ENCODE measurements around the gene ZGPAT. TPM values are rescaled to one million over a fixed set of nuclear protein-coding genes. Genes with fewer than 3 reads are reported as not detected.

The ZGPAT gene
- total and polyA plus RNA-seq, 10 of the 15 experiments (the other 5 are each of a cell fraction or from before 2014, with no cell fraction given), result 0.58 to 52.9 (median 18.0) TPM

DNA sequence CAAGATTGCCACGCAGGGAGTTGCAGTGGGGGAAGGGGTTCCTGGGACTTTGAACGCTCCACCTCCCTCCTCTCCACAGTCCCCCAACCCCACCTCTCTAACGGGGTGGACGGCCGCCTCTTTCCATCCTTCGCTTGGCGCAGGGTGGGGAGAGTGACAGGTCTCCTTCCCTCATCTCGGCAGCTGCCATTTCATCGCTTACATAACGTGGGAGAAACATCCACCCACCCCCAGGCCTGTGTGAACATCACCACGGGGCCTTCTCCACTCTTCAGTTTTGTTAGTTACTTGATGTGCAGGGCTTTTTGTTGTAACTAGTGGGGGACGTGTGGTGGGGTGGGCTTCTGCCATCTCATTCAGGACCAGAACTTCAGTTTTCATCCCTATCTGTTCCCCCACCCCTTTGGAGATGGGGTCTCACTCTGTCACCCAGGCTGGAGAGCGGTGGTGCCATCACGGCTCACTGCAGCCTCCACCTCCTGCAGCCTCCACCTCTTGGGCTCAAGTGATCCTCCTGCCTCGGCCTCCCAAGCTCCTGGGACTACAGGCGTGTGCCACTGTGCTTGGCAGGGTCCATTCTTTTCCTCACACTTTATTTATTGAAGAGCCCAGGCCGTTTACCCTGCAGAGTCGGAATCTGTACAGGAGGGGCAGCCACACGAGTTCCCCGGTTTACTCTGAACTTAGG is 32.0 kb upstream of the ZGPAT start (continued):
- TF ChIP-seq NFYB (IDR thresholded peaks at IDR 0.05; ENCODE audit: insufficient read depth, low read depth, low read length), result no peak

DNA sequence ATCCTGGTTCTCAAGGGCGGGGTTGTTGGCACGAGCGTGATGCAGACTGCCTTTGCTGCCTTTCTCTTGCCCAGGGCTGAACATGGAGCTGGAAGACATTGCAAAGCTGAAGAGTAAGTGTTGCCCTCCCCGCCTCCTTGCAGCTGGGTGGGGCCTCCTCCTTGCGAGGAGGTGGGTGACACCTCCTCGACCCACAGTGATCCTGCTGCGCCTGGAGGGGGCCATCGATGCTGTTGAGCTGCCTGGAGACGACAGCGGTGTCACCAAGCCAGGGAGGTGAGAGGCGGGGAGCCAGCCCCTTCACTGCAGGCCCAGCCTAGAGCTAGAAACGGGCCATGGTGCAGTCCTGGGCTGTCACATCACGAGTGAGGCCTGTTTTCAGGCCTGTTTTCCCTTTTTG is 29.8 kb upstream of the ZGPAT start:
- H3K27me3 ChIP-seq (replicated peaks in 1 of 2; ENCODE audit: control insufficient read depth in 2 of 2, insufficient read depth in 2 of 2, low read length in 1 of 2), result no peaks in the 10 kb centered on the region
- 81% methylated on average over 13 of the region's 13 CpGs for WGBS (ENCODE audit: insufficient coverage, insufficient replicate concordance, low lambda C conversion rate, missing lambda C conversion rate)
- H3K27ac ChIP-seq (ENCODE audit: control insufficient read depth, insufficient read depth), result no peak overlapping the region
- RAD21 ChIA-PET (ENCODE audit: unreplicated experiment), result no interaction called here
- H3K9ac ChIP-seq (ENCODE audit: control insufficient read depth, insufficient read depth, low read length), result no peak overlapping the region
- H3K9me3 ChIP-seq (replicated peaks; ENCODE audit: control insufficient read depth, insufficient read depth, low read length), result no peaks in the 10 kb centered on the region
- POLR2A ChIA-PET, result no interaction called here
- no peak overlapping the region for H3K4me2 ChIP-seq (ENCODE audit: control insufficient read depth, insufficient read depth)
- peaks cover 1 to 4% of the 10 kb centered on the region in 2 experiments; a peak in 2 of 4 replicates for H3K36me3 ChIP-seq (ENCODE audit: control insufficient read depth in 2 of 2, insufficient read depth in 2 of 2, low read length in 1 of 2)
- in situ Hi-C loops (cut with MboI) (no loop called here), intact Hi-C loops (cut with micrococcal nuclease; ENCODE audit: unreplicated experiment) (no loop called here)
- BruUV-seq (replicated peaks), result no TSS peak
- no peaks in the 10 kb centered on the region for H3K4me1 ChIP-seq (ENCODE audit: control insufficient read depth, insufficient read depth, low read length)
- no peaks in the 10 kb centered on the region for H3K79me2 ChIP-seq (ENCODE audit: control insufficient read depth, insufficient read depth, low read length)
- no peak for DNase-seq (ENCODE audit: low read depth, low spot score)
- no peak for FAIRE-seq
- H4K20me1 ChIP-seq (ENCODE audit: control insufficient read depth, insufficient read depth), result no peaks in the 10 kb centered on the region
- no peak for ATAC-seq
- no peak overlapping the region for H2AFZ ChIP-seq (ENCODE audit: control insufficient read depth, low read depth, low read length)
- CTCF ChIA-PET, result interaction anchor here (0.8 kb wide), 1 partner anchor 107 kb away, joined by 4 read pairs; no protein-coding TSS in a partner anchor
- H3K4me3 ChIP-seq, result no peak overlapping the region
- SMC1A ChIA-PET (ENCODE audit: uncharacterized antibody, unreplicated experiment), result no interaction called here
- TF ChIP-seq NR2C1 (IDR thresholded peaks at IDR 0.05) (no peak), EP300 (IDR thresholded peaks at IDR 0.05; ENCODE audit: borderline replicate concordance in 1 of 2, control insufficient read depth in 1 of 2, low read depth in 2 of 2, low read length in 2 of 2) (no peak), TCF3 (IDR thresholded peaks at IDR 0.05; ENCODE audit: borderline replicate concordance, insufficient read depth, low read depth, low read length) (no peak), ZBED1 (IDR thresholded peaks at IDR 0.05; ENCODE audit: borderline replicate concordance) (no peak), MYC (IDR thresholded peaks at IDR 0.05; ENCODE audit: insufficient read depth, insufficient read length, insufficient replicate concordance, low read length, severe bottlenecking) (no peak), IKZF1 (conservative IDR thresholded peaks at IDR 0.05) (no peak), RAD21 (IDR thresholded peaks at IDR 0.05; ENCODE audit: insufficient read depth, low read depth, low read length) (no peak), EZH2 (IDR thresholded peaks at IDR 0.05; ENCODE audit: borderline replicate concordance, control insufficient read depth, low read depth, low read length) (no peak), TAF1 (IDR thresholded peaks at IDR 0.05; ENCODE audit: borderline replicate concordance, low read depth, low read length) (no peak)
- TF ChIP-seq, protein P1, sequence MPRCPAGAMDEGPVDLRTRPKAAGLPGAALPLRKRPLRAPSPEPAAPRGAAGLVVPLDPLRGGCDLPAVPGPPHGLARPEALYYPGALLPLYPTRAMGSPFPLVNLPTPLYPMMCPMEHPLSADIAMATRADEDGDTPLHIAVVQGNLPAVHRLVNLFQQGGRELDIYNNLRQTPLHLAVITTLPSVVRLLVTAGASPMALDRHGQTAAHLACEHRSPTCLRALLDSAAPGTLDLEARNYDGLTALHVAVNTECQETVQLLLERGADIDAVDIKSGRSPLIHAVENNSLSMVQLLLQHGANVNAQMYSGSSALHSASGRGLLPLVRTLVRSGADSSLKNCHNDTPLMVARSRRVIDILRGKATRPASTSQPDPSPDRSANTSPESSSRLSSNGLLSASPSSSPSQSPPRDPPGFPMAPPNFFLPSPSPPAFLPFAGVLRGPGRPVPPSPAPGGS (IDR thresholded peaks at IDR 0.05; ENCODE audit: borderline replicate concordance, insufficient read depth, low read depth, low read length, poor library complexity, severe bottlenecking), result no peak
- TF ChIP-seq, protein P2, sequence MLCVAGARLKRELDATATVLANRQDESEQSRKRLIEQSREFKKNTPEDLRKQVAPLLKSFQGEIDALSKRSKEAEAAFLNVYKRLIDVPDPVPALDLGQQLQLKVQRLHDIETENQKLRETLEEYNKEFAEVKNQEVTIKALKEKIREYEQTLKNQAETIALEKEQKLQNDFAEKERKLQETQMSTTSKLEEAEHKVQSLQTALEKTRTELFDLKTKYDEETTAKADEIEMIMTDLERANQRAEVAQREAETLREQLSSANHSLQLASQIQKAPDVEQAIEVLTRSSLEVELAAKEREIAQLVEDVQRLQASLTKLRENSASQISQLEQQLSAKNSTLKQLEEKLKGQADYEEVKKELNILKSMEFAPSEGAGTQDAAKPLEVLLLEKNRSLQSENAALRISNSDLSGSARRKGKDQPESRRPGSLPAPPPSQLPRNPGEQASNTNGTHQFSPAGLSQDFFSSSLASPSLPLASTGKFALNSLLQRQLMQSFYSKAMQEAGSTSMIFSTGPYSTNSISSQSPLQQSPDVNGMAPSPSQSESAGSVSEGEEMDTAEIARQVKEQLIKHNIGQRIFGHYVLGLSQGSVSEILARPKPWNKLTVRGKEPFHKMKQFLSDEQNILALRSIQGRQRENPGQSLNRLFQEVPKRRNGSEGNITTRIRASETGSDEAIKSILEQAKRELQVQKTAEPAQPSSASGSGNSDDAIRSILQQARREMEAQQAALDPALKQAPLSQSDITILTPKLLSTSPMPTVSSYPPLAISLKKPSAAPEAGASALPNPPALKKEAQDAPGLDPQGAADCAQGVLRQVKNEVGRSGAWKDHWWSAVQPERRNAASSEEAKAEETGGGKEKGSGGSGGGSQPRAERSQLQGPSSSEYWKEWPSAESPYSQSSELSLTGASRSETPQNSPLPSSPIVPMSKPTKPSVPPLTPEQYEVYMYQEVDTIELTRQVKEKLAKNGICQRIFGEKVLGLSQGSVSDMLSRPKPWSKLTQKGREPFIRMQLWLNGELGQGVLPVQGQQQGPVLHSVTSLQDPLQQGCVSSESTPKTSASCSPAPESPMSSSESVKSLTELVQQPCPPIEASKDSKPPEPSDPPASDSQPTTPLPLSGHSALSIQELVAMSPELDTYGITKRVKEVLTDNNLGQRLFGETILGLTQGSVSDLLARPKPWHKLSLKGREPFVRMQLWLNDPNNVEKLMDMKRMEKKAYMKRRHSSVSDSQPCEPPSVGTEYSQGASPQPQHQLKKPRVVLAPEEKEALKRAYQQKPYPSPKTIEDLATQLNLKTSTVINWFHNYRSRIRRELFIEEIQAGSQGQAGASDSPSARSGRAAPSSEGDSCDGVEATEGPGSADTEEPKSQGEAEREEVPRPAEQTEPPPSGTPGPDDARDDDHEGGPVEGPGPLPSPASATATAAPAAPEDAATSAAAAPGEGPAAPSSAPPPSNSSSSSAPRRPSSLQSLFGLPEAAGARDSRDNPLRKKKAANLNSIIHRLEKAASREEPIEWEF (IDR thresholded peaks at IDR 0.05; ENCODE audit: insufficient replicate concordance, low read depth, low read length), result no peak

Data from GM12878 (cell line).